ENCODE measurements around the gene PTPRQ. TPM values are rescaled to one million over a fixed set of nuclear protein-coding genes. Genes with fewer than 3 reads are reported as not detected.

Gene PTPRQ
- total RNA-seq, 4 donors from 2014 or later = 1.8 to 12.8 (median 3.4) TPM

GRCh38 chr12:80512781-80513180 is 68.7 kb downstream of the PTPRQ start:
- no peak for DNase-seq (ENCODE audit: low spot score in 2 of 2)
- peaks cover 0 to 14% (median 0%) of the 10 kb centered on the region in 4 donors for H3K9me3 ChIP-seq
- TF ChIP-seq CTCF (IDR thresholded peaks at IDR 0.05) (no peak), EP300 (IDR thresholded peaks at IDR 0.05) (no peak), POLR2A (IDR thresholded peaks at IDR 0.05) (no peak)
- WGBS, 2 donors = 57 to 74% methylated on average over 10 to 11 of the region's 11 CpGs
- H3K36me3 ChIP-seq = no peaks in the 10 kb centered on the region
- H3K4me1 ChIP-seq = no peaks in the 10 kb centered on the region
- H3K27ac ChIP-seq = no peak overlapping the region
- H3K27me3 ChIP-seq = no peaks in the 10 kb centered on the region
- no peak overlapping the region for H3K4me3 ChIP-seq

GRCh38 chr12:80513211-80513610 is 69.2 kb downstream of the PTPRQ start:
- H3K9me3 ChIP-seq = peaks cover 0 to 16% (median 0%) of the 10 kb centered on the region in 4 donors
- TF ChIP-seq CTCF (IDR thresholded peaks at IDR 0.05) (no peak), POLR2A (IDR thresholded peaks at IDR 0.05) (no peak), EP300 (IDR thresholded peaks at IDR 0.05) (no peak)
- H3K4me1 ChIP-seq = no peaks in the 10 kb centered on the region
- H3K27me3 ChIP-seq = no peaks in the 10 kb centered on the region
- 67 to 78% methylated on average over 18 of the region's 18 CpGs for WGBS, 2 donors
- H3K4me3 ChIP-seq = no peak overlapping the region
- no peak for DNase-seq (ENCODE audit: low spot score in 2 of 2)
- H3K27ac ChIP-seq = no peak overlapping the region
- no peaks in the 10 kb centered on the region for H3K36me3 ChIP-seq

- 94 to 97% methylated on average over 2 of the region's 2 CpGs for WGBS, 2 donors
- no peak overlapping the region for H3K27ac ChIP-seq
- H3K27me3 ChIP-seq = no peaks in the 10 kb centered on the region
- DNase-seq (ENCODE audit: low spot score in 2 of 2) = no peak
- no peaks in the 10 kb centered on the region for H3K36me3 ChIP-seq
- H3K4me1 ChIP-seq = no peaks in the 10 kb centered on the region
- H3K9me3 ChIP-seq = peaks cover 0 to 16% (median 2%) of the 10 kb centered on the region in 4 donors
- TF ChIP-seq EP300 (IDR thresholded peaks at IDR 0.05) (no peak), CTCF (IDR thresholded peaks at IDR 0.05) (no peak), POLR2A (IDR thresholded peaks at IDR 0.05) (no peak)
- no peak overlapping the region for H3K4me3 ChIP-seq
These were observed 73.6 kb downstream of the PTPRQ start for GRCh38 chr12:80517655-80518054.

GRCh38 chr12:80531646-80532045 is 87.6 kb downstream of the PTPRQ start:
- no peak for TF ChIP-seq CTCF (IDR thresholded peaks at IDR 0.05)
- TF ChIP-seq POLR2A (IDR thresholded peaks at IDR 0.05) = no peak
- no peak for TF ChIP-seq EP300 (IDR thresholded peaks at IDR 0.05)
- Histone ChIP-seq H3K4me3 (no peak overlapping the region), H3K27ac (no peak overlapping the region), H3K36me3 (no peaks in the 10 kb centered on the region), H3K27me3 (no peaks in the 10 kb centered on the region), H3K4me1 (no peaks in the 10 kb centered on the region), H3K9me3 (no peaks in the 10 kb centered on the region)
- DNase-seq (ENCODE audit: low spot score in 2 of 2) = no peak

GRCh38 chr12:80539029-80539428 is 95.0 kb downstream of the PTPRQ start:
- Histone ChIP-seq H3K9me3 (no peaks in the 10 kb centered on the region), H3K4me1 (no peaks in the 10 kb centered on the region), H3K27me3 (no peaks in the 10 kb centered on the region), H3K27ac (no peak overlapping the region), H3K4me3 (no peak overlapping the region), H3K36me3 (no peaks in the 10 kb centered on the region)
- DNase-seq (ENCODE audit: low spot score in 2 of 2) = no peak
- WGBS, 2 donors = 27 to 51% methylated on average over 2 of the region's 2 CpGs
- TF ChIP-seq CTCF (IDR thresholded peaks at IDR 0.05) (no peak), EP300 (IDR thresholded peaks at IDR 0.05) (no peak), POLR2A (IDR thresholded peaks at IDR 0.05) (no peak)

All from tibial nerve (tissue), 4 donors.